HG02763 (cell line): ENCODE data around the gene SUFU.

ENCODE experiments used
- ATAC-seq: cut with Tn5 transposase; IDR thresholded peaks from one replicate; pipeline ENCODE4 v1.9.1; 2021; ENCODE audit warnings: mild to moderate bottlenecking, moderate library complexity; ENCODE audit not compliant: unreplicated experiment

The SUFU gene

GRCh38 chr10:102546606-102547320 is 43.0 kb downstream of the SUFU start:
- no peak for ATAC-seq

- ATAC-seq = no peak
These were observed 45.8 kb downstream of the SUFU start for GRCh38 chr10:102549549-102549948.

DNA sequence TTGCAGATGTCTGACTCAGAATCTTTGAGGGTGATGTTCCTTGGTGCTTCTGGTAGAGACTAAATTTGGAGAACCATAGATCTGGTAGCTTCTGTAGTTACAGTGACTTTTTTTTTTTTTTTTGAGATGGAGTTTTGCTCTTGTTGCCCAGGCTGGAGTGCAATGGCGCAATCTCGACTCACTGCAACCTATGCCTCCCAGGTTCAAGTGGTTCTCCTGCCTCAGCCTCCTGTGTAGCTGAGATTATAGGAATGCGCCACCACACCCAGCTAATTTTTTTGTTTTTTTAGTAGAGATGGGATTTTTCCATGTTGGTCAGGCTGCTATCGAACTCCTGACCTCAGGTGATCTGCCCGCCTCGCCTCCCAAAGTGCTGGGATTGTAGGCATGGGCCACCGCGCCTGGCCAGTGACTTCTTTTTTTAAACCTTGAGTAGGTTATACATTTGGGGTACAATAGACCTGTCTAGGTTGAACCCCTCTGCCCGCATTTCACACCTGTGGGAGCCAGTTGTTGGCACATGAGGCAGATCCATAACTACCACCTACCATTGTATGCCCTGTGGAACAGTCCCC is 47.0 kb downstream of the SUFU start:
- no peak for ATAC-seq

GRCh38 chr10:102552533-102552932 is 48.8 kb downstream of the SUFU start:
- ATAC-seq = no peak

GRCh38 chr10:102553771-102554170 is 50.0 kb downstream of the SUFU start:
- no peak for ATAC-seq

GRCh38 chr10:102554531-102554930 is 50.8 kb downstream of the SUFU start:
- ATAC-seq = no peak

- no peak for ATAC-seq
These were observed 52.1 kb downstream of the SUFU start for GRCh38 chr10:102555781-102556328.

DNA sequence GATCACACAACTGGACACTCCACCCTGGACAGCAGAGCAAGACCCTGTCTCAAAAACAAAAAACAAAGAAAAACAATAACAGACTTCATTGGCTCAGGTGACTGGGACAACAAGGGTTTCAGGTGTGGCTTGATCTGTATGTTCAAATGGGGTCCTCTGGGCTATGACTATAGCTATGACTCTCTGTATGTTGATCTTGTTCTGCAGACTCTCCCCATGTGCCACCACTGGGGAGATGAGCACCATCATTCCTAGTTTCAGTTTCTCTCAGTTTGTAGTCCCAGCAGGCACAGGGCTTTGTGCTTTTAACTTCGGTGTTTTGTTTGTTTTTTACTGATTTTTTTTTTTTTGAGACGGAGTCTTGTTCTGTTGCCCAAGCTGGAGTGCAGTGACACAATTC is 53.8 kb downstream of the SUFU start:
- no peak for ATAC-seq

GRCh38 chr10:102559764-102560163 is 56.0 kb downstream of the SUFU start:
- no peak for ATAC-seq

DNA sequence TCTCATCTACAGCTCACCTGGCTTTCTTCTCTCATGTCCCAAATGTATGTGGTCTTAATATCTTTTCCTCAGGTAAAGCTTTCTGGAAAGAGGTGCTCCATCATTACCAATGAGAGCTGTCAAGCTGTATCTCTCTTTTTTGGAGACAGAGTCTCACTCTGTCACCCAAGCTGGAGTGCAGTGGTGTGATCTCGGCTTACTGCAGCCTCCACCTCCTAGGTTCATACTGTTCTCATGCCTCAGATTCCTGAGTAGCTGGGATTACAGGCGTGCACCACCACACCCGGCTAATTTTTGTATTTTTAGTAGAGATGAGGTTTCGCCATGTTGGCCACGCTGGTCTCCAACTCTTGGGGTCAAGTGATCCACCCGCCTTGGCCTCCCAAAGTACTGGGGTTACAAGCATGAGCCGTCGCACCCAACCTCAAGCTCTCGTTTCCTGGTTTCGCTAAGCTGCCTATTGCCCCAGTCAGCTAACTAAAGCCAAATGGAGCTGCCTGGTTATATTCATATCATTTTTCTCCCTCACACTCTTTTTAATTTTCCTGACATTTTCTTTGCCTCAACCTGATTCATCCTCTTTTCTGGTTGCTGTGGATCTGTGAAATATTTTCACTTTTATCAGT is 60.5 kb downstream of the SUFU start:
- ATAC-seq = no peak

DNA sequence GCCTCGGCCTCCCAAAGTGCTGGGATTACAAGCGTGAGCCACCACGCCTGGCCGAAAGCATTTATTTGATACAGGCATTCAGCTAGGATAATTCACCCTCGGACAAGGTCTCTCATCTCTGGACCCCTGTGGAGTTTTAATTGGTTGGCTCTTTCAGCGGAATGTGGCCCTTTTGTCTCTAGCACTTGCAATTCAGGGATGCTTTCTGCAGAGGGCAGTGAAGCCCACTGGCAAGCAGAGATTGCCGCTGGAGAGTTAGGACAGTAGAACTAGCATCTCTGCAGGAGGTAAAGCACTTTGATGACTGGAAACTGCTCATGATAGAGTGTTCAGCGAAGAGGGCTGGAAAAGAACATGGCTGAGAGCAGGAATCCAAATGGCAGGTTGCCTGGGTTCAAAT is 62.0 kb downstream of the SUFU start:
- ATAC-seq = no peak

GRCh38 chr10:102578782-102579181 is 75.0 kb downstream of the SUFU start:
- ATAC-seq = no peak

DNA sequence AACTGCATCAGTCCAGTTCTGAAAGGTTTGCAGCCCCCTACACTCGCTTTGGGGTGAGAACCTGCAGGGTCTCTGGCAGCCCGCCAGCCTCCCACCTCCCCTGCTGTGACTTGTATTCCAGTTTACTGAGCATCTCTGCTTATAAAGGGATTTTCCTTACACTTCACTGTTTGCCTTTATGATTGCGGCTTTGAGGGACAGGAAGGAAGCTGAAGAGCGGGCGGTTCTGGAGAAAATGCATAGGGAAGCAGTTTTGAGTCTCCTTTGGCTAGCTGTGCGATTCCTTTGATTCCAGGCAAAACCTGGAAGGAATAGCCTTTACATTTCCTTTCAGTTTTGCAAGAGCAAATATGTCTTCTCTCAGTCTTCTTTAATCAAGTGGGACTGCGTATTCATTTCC is 75.6 kb downstream of the SUFU start:
- no peak for ATAC-seq

DNA sequence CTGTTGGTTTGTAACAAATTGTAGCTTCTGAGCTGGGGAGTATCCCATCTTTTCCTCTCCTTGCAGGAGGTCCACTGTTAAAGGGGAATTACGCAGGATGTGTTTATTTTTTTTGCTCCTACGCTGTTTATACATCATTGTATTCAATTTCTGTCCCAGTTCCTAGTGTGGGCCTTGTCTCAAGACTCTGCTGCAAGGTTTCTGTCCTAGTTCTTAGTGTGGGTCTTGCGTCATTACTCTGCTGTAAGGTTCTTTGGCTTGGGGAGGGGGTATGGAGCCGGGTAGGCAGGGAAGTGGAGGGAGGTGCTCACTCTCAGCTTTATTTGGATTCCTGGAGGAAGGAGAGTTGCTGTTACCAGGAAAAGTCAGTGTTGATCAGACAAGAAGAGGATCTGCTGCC is 76.5 kb downstream of the SUFU start:
- ATAC-seq = no peak

DNA sequence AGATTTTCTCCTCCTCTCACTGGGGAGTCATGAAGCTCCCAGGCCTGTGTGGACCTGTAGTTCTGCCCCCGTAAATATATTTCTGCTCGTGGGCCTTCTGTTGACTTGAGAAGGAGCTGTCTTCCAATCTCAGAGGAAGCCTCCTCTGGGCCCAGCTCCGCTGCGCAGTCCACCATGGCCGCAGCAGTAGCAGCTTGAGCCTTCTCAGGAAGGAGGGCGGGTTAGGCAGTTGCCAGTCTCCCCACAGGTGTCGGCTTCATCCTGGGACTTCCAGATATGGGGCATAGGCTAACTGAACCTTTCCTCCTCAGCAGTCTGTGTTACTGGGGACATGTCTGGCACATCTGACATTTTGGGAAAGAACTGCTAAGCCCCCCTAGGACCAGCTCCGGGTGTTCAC is 77.6 kb downstream of the SUFU start:
- ATAC-seq = no peak

DNA sequence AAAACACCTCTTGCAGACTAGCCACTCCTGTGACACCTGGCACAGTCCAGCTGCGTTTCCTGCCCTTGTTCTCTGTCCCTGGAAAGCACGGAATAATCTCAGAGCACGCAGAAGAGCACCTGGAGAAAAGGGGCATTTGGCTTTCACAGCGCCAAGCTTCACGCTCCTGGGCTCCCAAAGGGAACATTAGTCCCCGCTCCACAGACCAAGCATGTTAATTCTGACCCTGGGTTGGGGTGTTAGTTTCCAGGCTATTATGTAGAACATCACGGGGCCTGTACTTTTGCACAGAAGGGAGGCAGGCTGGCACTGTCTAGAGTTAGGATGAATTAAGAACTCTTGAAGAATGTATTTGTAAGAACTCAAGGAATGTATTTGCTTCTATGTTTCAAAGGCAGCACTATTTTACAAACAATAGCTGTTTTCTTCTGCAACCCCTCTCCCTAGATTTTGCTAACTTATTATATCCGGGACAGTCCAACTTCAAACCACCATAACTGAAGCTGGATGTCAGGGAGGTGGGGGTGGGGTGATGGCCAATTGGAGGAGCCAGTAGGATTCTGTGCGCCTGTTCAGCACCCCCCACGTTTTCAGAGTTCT is 78.3 kb downstream of the SUFU start:
- ATAC-seq = no peak

DNA sequence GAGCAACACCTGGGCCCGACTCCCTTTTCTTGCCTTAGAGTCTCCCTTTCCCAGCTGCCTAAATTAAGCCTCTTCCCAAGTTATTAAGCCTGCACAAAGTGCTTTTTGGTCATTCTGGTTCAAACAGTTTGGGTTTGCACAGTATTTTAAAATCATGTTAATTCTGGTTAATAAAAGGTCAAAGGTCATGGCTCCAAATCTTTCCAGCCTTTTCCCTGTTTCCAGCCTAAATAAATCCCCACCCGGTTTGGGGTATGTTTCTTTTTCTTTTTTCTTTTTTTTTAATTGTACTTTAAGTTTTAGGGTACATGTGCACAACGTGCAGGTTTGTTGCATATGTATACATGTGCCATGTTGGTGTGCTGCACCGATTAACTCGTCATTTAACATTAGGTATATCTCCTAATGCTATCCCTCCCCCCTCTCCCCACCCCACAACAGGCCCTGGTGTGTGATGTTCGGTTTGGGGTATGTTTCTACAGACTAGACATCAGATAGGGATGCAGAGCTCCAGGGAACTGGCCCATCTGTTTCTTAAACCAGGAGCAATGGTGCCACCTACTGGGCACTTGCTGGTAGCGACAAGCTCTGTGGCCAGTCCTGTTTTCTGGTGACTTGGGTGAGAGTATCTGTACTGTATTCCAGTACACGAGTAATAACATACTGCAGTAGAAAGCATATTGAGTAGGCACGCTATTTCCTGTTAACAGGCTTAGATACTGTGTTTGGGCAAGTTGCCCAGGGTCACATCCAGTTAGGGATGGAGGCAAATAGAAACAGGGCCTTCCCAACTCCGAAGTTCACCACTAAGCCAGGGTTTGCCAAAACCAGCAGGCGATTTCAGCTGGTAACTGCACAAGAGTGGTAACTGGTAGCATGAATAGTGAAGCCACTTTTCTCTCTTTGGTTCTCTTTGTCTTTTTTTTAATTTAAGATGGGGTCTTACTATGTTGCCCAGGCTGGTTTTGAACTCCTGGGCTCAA is 80.0 kb downstream of the SUFU start:
- ATAC-seq = peak; percentile 75

GRCh38 chr10:102585026-102585425 is 81.3 kb downstream of the SUFU start:
- ATAC-seq = no peak

DNA sequence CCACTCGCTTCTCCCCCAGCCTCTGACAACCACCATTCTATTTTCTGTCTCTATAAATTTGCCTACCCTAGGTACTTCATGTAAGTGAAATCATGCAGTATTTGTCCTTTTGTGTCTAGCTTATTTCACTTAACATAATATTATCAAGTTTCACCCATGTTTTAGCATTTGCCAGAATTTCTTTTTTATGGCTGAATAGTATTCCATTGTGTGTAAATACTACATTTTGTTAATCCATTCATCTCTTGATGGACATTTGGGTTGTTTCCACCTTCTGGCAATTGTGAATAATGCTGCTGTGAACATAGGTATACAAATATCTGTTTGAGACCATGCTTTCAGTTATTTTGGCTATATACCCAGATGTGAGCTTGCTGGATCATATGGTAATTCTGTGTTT is 83.1 kb downstream of the SUFU start:
- no peak for ATAC-seq

DNA sequence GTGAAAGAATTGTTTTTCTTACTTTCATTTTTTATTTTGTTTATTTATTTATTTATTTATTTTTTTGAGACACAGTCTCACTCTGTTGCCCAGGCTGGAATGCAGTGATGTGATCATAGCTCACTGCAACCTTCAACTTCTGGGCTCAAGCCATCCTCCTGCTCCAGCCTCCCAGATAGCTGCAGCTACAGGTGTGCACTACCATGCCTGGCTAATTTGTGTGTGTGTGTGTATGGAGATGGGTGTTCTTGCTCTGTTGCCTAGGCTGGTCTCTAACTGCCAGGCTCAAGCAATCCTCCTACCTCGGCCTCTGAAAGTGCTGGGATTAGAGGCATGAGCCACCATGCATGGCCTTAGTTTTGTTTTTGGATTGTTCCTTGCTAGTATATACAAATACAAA is 85.1 kb downstream of the SUFU start:
- no peak for ATAC-seq
